AG20443 (cell line): ENCODE data around the gene OGG1.

Source experiments
- DNase-seq: peaks from one replicate; pipeline ENCODE4 v3.0.0; 2012; ENCODE audit warnings: low spot score, mixed read lengths

The OGG1 gene

DNA sequence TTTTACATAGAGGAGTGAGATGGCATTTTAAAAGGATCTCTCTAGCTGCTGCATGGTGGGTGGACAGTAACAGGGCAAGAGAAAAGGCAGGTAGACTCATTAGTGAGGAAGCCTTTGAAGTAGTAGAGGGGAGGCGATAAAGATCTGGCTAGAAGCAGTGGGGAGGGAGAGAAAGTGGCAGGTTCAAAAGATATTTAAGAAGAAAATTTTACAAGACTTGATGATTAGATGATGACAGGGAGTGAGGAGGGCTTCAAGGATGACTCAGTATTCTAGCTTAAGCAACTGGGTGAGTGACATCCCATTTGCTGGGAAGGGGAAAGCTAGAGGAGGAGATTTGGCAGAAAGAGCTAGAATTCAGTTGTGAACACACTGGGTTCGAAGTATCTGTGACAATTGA is 22.0 kb upstream of the OGG1 start:
- no peak for DNase-seq

DNA sequence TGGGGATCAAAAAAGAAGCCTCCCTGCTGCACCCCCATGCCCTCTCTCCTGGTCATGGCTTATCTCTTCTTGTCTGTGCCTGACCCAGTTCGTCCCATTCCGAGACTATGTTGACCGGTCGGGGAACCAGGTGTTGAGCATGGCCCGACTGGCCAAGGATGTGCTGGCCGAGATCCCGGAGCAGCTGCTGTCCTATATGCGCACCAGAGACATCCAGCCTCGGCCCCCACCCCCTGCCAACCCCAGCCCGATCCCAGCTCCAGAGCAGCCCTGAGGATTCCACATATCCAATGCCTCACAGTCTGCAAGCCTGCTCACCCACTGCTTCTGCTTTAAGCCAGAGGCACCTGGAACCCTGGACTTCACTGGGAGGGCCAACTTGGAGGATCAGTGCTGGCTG is 20.3 kb upstream of the OGG1 start:
- DNase-seq: no peak

DNA sequence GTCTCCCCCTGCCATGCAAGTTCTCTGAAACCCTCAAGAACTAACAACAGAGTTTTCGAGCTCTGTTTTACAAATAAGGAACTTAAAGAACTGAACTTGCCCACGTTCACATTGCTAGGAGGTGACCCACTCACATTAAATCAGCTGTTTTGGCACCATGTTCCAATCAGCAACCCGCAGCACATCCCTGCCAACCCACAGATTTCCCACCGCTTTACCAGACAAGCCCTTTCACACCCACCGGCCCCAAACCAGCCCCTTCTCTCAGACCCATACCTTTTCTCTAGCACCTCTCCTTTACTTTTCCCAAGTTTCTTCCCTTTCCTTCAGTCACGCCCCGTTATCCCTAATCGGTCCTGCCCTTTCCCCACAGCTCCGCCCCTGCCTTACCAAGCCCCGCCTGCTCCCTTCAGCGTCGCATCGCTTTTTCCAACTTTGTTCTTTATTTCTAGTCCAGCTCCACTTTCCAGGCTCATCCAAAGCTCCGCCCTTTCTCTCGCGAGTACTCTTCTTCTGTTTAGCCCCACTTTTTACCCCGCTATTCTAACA is 19.0 kb upstream of the OGG1 start:
- DNase-seq: no peak

DNA sequence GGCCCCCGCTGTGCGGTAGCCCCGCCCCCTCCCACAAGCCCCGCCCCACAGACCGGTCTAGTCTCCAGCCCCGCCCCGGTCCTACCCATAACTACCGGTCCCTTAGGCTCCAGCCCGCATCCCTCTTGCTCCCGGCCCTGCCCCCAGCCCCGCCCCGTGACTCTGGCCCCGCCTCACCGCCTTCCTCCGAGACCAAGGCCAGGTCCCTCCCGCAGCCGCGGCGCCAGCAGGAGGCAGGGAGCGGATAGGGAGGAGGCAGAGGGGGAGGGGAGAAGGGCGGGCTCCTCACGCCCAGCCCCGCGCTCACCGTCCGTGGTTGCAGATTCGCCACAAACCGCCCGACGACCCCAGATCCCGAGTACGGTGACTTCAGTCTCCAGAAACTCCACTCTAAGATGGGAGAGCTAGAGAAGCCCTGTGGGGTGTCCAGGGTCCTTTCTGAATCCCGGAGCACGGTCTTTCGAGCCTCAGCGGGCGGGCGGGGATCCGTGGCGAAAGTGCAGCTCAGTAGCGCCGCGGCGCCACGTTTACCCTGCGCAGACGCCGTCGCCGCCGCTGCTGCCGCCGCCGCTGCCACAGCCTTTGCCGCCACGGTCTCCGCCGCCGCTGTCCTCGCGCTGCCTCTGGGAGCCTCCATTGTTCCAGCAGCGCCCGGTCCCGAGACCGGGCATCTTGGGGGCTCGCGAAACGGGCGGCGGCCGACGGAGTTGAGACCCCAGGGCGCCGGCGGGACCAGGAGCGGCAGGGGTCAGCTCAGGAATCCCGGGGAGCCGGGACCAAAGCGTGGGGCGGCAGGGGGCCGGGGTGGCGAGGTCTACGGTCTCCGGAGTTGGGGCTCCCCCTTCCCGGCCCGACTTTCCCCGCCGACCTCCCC is 18.3 kb upstream of the OGG1 start, which contains the start of gene BRPF1:
BRPF1 (plus strand) TSS at position 530 of the 874 bp plus-strand sequence. CDS start 2,406 bp downstream, outside the sequence.
- DNase-seq: peak; percentile 99

DNA sequence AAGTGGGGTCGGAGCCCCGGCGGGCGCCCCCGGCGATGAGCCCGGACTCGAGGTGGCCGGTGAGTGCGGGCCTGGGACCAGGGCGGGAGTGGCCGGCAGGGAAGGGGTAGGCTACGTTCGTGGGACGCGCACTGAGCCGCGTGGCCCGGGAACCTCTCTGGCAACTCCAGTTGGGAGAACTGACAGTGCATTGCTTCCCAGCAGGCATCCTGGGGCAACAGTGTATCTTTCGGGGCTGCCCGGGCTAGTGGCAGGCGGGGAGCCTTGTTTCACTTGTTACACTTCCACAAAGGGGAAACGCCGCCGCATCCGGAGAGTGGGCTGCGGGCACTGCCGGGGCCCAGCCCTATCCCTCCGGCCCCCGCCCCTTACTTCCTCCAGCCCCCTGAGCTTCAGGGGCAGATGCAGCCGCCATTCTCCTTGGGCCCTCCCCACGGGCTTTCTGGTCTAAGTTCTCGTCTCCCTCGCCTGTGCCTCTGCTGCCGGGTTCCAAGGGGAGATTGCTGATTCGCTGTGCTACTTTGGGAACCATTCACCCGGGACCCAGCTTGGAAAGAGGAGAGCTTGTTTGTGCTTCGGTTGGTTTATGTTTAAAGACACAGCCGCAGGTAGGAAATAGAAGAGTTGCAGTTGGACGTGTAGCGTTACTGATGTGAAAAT is 17.5 kb upstream of the OGG1 start:
- peak; percentile 41 for DNase-seq

DNA sequence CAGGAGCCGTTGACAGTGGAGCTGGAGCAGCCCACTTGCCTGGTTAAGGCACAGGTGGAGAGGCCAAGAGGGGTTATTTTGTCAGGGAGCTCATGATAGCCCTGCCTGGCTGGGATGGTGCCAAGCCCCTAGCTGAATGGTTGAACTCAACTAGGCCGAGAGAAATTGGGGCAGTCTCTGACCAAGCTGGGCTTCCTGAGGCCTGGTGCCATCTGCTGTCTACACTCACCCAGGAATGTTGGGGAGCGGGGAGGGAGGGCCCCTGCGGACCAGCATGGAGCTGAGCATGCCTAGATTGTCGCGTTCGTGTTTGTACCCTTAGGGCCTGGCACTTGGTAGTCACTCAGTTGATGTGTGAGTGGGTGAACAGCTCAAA is 17.0 kb upstream of the OGG1 start:
- DNase-seq: peak; percentile 35

DNA sequence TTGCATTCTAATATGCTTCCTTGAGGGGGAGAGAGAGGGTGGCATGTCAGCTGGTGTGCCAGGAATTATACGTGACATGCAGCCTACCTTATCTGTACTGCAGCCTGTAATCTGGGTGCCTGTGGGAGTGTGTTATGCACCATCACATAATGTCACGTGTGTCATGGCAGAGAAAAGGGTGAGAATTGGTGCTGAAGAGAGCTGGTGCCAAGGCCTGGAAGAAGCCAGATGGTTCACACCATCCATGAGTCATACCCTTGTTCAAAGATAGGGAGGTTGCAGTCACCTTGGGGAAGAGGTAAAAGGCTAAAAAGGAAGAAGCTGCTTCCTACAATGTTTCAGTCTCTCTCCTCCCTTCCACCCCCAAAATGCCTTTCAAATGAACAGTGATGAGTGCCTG is 12.9 kb upstream of the OGG1 start:
- DNase-seq: no peak

DNA sequence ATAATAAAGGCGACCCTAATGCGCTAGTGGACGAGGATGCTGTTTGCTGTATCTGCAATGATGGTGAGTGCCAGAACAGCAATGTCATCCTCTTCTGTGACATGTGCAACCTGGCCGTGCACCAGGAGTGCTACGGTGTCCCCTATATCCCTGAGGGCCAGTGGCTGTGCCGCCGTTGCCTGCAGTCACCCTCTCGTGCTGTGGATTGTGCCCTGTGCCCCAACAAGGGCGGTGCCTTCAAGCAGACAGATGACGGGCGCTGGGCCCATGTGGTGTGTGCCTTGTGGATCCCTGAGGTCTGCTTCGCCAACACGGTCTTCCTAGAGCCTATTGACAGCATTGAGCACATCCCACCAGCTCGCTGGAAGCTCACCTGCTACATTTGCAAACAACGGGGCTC is 10.6 kb upstream of the OGG1 start:
- DNase-seq: no peak

DNA sequence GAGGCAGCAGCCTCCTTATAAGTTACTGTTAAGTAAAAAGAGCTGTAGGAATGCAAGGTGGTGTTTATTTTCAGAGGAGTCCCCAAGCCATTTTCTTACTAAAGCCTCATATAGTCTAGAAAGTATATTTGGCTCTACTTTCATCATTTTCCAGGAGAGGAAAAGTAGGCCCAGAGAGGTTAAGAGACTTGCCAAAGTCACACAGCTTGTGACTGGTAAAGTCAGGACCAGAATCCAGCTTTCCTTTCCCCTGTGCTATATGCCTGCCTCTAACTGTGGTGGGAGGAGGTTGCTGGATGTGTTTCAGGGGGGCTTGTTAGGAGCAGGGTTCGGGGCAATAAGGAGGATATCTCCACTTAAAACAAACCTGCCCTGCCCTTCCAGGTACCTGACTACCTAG is 7.2 kb upstream of the OGG1 start:
- DNase-seq: no peak

DNA sequence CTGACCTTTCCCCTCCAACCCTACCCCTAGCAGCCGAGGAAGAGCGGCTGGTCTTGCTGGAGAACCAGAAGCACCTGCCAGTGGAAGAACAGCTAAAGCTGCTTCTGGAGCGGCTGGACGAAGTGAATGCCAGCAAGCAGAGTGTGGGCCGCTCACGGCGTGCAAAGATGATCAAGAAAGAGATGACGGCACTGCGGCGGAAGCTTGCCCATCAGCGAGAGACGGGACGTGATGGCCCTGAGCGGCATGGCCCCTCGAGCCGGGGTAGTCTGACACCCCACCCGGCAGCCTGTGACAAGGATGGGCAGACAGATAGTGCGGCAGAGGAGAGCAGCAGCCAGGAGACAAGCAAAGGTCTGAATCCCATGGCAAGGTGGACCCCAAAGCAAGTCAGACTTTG is 6.2 kb upstream of the OGG1 start:
- DNase-seq: no peak

DNA sequence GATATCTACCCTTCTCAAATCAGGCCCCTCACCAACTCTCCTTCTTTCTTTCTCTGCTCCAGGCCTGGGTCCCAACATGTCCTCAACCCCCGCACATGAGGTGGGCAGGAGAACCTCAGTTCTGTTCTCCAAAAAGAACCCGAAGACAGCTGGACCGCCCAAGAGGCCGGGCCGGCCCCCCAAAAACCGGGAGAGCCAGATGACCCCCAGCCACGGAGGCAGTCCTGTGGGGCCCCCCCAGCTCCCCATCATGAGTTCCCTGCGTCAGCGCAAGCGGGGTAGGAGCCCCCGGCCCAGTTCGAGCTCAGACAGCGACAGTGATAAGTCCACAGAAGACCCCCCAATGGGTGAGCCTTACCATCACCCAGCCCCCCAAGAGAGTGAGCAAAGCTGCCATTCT is 5.6 kb upstream of the OGG1 start:
- DNase-seq: no peak

DNA sequence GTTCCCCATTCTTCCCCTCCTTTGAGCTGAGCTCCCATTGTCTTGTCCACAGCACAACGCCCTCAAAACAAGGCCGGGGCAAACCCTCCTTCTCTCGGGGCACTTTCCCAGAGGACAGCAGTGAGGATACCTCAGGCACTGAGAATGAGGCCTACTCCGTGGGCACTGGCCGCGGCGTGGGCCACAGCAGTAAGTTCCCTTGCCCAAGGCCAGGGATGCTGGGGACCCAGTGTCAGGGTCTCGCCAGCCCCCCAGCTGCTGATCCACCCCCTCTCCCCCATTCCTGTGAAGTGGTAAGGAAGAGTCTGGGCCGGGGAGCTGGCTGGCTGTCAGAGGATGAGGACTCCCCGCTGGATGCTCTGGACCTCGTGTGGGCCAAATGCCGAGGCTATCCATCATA is 4.2 kb upstream of the OGG1 start:
- DNase-seq: no peak

DNA sequence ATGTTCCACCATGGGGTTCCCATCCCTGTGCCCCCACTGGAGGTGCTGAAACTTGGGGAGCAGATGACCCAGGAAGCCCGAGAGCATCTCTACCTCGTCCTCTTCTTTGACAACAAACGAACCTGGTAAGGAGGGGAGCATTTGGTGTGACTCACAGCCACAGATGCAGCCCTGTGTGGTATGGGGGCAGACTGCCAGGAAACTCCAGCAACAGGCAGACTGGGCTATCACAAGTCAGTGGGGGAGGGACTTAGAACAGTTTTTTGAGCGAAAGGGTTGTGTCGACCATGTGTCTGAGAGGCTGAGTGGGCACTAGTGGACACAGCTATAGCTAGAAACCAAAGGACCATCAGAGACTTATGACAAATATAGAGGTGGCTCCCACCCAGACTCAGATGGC is 3.4 kb upstream of the OGG1 start:
- DNase-seq: peak; percentile 27

DNA sequence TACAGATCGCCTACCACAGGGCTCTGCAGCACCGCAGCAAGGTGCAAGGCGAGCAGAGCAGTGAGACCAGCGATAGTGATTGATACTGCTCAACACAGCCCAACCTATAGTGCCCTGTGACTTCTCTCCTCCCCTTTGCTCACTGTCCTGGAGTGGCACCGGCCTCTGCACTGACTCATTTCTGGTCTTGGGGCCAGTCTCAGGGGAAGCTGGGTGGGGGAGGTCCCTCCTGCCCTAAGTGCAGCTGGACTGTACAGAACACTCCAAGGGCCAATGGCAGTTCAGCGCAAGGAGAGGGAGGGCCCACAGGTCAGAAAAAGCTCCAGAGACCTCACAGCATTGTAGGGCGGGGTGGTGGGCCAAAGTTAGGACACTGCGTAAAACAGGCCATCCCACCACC is 2.5 kb upstream of the OGG1 start:
- peak; percentile 18 for DNase-seq

DNA sequence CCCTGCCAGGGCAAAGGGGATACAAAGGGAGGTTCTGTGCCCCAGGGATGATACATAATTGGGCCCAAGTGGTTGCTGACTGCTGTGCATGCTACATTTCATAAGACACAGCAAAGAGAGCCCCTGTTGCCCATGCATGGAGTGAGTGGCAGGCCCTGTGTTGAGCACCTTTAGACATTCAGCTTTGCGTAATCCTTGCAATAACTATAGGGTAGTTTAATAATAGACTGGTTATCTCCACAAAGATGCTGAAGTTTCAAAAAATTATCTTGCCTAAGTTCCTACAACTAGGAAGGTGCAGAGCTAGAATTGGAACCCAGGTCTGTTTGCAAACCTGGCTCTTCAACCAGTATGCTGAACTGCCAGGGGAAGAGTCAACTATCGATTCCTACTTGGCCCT is 1.7 kb upstream of the OGG1 start:
- no peak for DNase-seq

DNA sequence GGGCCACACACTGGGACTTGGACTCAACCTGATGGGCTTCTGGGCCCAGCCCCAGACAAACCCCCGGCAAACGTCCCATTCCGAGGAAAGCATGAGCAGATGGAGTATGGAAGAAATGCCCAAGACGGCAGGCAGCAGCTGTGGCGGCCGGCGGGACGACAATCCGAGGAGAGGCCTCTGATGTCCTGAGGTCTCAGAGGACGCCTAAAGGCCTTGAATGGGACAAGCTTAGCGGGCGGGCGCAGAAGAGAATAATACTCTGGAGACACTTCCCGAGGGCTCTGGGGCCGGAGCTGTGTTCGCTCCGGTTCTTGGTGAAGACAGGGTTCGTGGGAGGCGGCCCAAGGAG is 482 bp upstream of the OGG1 start:
- DNase-seq: no peak

DNA sequence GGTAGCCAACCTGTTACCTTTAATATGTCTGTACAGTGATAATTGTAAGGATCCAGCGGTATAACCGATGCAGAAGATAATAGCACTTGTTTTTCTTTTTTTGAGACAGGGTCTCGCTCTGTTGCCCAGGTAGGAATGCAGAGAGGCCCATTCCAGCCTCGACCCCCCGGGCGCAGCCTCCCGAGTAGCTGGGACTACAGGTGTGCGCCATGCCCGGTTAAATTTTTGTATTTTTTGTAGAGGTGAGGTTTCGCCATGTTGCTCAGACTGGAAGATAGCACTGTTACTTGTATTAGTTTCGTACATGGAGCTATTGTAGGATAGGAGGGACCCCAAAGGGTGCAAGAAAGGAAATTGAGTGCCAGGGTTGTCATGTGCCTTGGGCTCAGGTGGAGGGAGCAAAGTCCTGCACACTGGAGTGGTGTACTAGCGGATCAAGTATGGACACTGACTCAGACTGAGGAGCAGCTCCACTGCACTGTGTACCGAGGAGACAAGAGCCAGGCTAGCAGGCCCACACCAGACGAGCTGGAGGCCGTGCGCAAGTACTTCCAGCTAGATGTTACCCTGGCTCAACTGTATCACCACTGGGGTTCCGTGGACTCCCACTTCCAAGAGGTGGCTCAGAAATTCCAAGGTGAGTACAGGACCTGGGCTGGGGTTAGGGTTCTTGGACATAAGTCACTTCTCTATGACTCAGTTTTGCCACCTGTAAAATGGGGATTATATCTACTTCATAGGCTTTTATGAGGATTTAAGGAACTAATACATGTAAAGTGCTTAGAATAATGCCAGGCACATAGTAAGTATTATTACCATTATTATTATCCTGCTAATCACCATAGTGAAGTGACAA is 1.0 kb downstream of the OGG1 start:
- peak; percentile 40 for DNase-seq

DNA sequence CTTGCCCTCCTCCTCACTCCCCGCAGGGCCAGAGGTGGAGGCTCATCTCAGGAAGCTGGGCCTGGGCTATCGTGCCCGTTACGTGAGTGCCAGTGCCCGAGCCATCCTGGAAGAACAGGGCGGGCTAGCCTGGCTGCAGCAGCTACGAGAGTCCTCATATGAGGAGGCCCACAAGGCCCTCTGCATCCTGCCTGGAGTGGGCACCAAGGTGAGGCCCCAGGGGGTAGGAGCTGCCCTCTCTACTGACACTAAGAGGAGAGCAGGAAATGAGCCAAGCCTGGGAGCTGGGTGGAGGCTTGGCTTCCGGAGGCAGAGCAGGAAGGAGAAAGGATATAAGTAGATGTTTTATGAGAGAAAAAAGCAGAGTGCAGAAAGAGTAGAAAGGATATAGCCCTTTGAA is 4.9 kb downstream of the OGG1 start:
- no peak for DNase-seq

DNA sequence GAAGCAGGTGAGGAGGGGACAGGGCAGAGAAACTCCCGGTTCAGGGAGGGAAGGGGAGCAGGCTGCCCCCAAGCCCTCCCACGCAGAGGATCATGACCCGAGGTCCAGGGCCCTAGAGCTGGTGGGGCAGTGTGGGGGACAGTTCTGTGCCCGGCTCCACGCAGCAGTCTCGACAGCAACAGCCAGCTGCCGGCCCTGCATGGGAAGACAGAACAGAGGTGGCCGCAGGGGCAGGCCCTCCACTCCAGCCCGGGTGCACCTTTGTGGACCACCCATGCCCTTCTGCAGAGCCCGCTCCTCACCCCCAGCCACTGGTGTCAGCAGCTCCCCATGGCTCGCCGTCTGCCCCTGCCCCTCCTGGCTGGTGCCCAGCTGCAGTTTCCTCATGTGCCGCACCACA is 7.7 kb downstream of the OGG1 start:
- no peak for DNase-seq

DNA sequence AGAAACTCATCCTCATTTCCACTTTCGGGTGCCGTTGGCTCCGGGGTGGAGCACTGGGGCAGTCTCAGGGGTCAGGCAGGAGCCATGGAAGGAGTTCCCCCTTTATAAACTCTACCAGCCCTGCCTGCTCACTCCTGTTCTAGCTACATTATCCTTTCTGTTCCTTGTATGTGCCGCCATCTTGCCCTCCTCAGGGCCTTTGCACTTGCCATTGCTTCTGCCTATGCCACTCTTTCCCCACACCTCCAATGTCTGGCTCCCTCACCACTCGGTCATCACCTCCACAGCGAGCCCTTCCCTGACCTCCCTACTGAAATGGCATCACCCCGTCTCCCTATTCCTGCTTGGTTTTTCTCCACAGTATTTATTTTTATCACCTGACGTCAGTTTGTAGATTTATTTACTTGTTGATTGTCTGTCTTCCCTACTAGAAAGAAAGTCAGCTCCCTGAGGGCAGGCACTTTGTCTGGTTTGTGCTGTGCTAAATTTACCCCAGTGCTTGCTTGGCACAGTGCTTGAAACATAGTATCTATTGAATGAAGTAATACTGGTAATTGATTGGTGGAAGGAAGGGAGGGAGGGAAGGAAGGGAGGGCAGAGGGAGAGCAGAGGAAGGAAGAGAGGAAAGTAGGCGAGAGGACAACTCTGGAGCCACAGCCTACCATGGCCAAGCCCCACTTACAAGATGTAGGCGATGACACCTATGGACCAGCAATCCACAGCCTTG is 11.2 kb downstream of the OGG1 start:
- no peak for DNase-seq

DNA sequence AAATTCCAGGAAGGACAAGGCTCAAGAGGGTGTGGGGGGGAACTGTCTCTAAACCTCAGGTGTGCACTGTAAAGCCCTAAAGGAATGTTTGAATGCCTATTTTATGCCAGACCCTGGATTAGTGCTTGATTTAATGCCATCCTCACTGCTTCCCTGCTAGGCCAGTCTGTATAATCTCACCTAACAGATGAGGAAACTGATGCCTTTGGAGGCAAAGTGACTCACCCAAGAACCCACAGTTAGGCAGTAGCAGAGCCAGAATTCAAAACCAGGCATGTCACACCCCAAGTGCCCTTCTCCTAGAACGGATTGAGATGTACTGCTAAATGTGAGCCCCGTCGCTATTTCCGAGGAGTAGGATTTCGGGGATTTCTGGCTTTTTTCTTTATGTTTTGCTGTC is 12.2 kb downstream of the OGG1 start:
- no peak for DNase-seq

DNA sequence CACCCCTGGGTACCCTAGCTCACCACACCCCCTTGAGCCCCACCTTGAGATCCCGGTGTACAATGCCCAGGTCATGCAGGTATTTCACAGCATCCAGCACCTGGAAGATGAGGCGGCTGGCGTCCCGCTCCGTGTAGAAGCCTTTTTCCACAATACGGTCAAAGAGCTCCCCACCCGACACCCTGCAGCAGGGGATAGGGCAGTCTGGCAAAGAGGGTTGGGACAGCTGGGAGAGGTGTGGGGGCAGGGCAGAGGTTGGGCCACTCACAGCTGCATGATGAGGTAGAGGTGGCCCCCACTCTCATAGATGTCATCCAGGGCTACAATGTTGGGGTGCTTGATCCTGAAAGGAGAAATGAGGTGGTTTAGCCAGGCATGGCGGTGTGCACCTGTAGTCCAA is 13.1 kb downstream of the OGG1 start:
- DNase-seq: no peak
